Esophagus muscularis mucosa (tissue), 3 donors: ENCODE data around the gene PRELID1.

ENCODE experiments used
- CTCF ChIP-seq, 3 experiments: fragments of 200-600 bp in 2 of 3; fragments of 450-650 bp in 1 of 3; sonication (generic) in 2 of 3; IDR thresholded peaks; one replicate each; pipeline ENCODE4 v1.5.1; 2017 to 2019; ENCODE audit warnings: antibody characterized with exemption in 3 of 3, mild to moderate bottlenecking in 2 of 3, moderate library complexity in 1 of 3
- POLR2A ChIP-seq: fragments of 450-650 bp; IDR thresholded peaks from one replicate; pipeline ENCODE4 v1.6.1; 2017; ENCODE audit warnings: antibody characterized with exemption, moderate library complexity, mild to moderate bottlenecking, low read depth
- POLR2AphosphoS5 ChIP-seq, 2 donors: sonication (generic); formaldehyde crosslinking; IDR thresholded peaks; one replicate each; pipeline ENCODE4 v1.6.1; 2017; ENCODE audit warnings: antibody characterized with exemption in 2 of 2

DNA sequence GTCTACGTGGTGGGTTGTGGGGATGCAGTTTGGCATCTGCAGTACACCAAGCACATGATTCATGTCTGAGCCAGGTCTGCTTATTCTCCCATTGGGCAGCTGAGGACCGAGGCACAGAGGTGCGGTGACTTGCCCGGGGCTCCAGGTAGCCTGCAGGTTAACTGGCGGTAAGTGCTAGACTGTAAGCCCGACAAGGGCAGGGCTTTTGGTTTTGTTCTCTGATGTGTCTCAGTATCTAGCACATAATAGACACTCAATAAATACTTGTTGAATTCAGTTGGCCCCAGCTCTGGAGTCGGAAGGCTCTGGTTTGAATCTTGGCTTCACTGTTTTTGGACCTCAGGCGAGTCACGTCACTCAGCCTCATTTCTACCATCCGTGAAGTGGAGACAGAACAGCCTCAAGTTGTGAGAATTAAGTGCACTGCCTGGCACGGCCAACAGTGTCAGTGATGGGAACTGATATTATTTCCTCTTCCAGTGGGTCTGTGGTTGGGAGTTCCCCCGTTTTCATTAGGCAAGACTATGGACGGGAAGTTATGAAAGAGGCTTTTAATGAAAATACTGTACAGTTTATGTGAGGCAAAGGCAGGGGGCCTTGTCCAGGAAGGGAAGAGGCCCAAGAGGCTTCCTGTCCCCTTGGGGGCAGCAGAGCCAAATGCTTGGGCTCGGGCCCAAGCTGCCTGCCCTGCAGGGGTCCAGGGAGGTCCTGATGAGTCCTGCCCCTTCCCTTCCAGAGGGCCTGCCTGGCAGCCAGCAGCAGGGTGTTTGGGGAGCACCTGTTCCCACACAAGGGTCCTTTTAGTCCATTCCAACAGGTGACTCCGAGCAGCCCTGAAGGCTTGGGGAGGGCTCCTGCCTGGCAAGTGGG is 3.3 kb downstream of the PRELID1 start:
- TF ChIP-seq POLR2AphosphoS5 (IDR thresholded peaks at IDR 0.05) (no peak), CTCF (IDR thresholded peaks at IDR 0.05) (no peak), POLR2A (no peak)
